ENCODE results near the gene ANKRD61.

DNA sequence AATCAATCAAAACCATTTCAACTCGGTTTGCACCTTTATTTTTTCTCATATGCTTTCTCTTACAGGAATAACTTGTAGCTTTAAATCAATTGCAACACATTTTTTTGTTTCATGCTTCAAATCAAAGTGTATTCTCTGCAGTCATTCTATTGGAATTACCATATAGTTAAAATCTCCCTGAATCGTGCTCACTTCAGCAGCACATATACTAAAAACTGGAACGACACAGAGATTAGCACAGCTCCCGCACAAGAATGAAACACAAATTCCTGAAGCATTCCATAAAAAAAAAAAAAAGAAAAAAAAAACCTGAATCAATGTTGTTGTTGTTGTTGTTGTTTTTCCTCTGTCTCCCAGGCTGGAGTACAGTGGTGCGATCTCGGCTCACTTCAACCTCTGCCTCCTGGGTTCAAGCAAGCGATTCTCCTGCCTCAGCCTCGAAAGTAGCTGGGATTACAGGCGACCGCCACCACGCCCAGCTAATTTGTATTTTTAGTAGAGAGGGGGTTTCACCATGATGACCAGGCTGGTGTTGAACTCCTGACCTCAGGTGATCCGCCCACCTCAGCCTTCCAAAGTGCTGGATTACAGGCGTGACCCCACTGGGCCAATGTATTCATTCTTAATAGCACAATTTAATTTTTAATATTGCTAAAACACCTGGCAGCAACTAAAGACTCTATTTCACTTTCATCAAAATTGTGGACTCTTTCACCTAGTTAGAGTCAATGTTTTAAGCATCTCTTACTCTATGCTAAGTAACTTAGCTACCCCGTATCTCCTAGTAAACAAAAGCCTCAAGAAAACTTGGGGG lies 26.3 kb downstream of the ANKRD61 start:
- TF ChIP-seq POLR2A (IDR thresholded peaks at IDR 0.05; ENCODE audit: low read depth): no peak
- TF ChIP-seq, protein P1, sequence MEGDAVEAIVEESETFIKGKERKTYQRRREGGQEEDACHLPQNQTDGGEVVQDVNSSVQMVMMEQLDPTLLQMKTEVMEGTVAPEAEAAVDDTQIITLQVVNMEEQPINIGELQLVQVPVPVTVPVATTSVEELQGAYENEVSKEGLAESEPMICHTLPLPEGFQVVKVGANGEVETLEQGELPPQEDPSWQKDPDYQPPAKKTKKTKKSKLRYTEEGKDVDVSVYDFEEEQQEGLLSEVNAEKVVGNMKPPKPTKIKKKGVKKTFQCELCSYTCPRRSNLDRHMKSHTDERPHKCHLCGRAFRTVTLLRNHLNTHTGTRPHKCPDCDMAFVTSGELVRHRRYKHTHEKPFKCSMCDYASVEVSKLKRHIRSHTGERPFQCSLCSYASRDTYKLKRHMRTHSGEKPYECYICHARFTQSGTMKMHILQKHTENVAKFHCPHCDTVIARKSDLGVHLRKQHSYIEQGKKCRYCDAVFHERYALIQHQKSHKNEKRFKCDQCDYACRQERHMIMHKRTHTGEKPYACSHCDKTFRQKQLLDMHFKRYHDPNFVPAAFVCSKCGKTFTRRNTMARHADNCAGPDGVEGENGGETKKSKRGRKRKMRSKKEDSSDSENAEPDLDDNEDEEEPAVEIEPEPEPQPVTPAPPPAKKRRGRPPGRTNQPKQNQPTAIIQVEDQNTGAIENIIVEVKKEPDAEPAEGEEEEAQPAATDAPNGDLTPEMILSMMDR (IDR thresholded peaks at IDR 0.05): no peak
- no peak for TF ChIP-seq POLR2AphosphoS5 (IDR thresholded peaks at IDR 0.05)
- no peak for TF ChIP-seq EP300 (IDR thresholded peaks at IDR 0.05)
